SIG-M5 treated with dmso at 0.1 percent for 504 hours (cell line): Measurements from ENCODE around the gene ATP11A.

Experiments
- DNase-seq: peaks from one replicate; lab custom pipeline; 2025; ENCODE audit not compliant: unreplicated experiment; lab: John Stamatoyannopoulos, UW

Gene ATP11A

GRCh38 chr13:112918746-112919145, 228.9 kb downstream of the ATP11A start:
- DNase-seq = no peak

- DNase-seq = no peak
Observed at GRCh38 chr13:112923962-112924361, 234.1 kb downstream of the ATP11A start.

- DNase-seq = no peak
Observed at GRCh38 chr13:112924365-112924764, 234.5 kb downstream of the ATP11A start.

GRCh38 chr13:112926003-112926402, 236.2 kb downstream of the ATP11A start:
- no peak for DNase-seq

- DNase-seq = no peak
Observed at GRCh38 chr13:112926993-112927392, 237.2 kb downstream of the ATP11A start.

GRCh38 chr13:112928020-112928971, 238.5 kb downstream of the ATP11A start:
- DNase-seq = no peak

- no peak for DNase-seq
Observed at GRCh38 chr13:112928972-112929782, 239.3 kb downstream of the ATP11A start.

- no peak for DNase-seq
Observed at GRCh38 chr13:112929783-112930055, 239.9 kb downstream of the ATP11A start.

GRCh38 chr13:112930192-112930591, 240.4 kb downstream of the ATP11A start:
- DNase-seq = no peak

- no peak for DNase-seq
Observed at GRCh38 chr13:112931028-112931934, 241.4 kb downstream of the ATP11A start.

- DNase-seq = no peak
Observed at GRCh38 chr13:112932971-112933370, 243.1 kb downstream of the ATP11A start.

- no peak for DNase-seq
Observed at GRCh38 chr13:112933649-112934048, 243.8 kb downstream of the ATP11A start.

GRCh38 chr13:112934078-112934477, 244.2 kb downstream of the ATP11A start:
- no peak for DNase-seq
